Esophagus squamous epithelium (tissue), 4 donors: Measurements from ENCODE around the gene KIF26B.

Experiments used
- POLR2A ChIP-seq, 4 donors: fragments of 450-650 bp; IDR thresholded peaks; one replicate each; pipeline ENCODE4 v1.6.1; 2017; ENCODE audit warnings: antibody characterized with exemption in 4 of 4, mild to moderate bottlenecking in 4 of 4, moderate library complexity in 3 of 4
- TF ChIP-seq, protein P1 (sequence below), 6 experiments: fragments of 450-650 bp in 4 of 6; fragments of 200-600 bp in 2 of 6; sonication (generic) in 2 of 6; IDR thresholded peaks; one replicate each; pipeline ENCODE4 v1.5.1; 2016 to 2019; ENCODE audit warnings: antibody characterized with exemption in 6 of 6, mild to moderate bottlenecking in 4 of 6, moderate library complexity in 4 of 6

DNA sequence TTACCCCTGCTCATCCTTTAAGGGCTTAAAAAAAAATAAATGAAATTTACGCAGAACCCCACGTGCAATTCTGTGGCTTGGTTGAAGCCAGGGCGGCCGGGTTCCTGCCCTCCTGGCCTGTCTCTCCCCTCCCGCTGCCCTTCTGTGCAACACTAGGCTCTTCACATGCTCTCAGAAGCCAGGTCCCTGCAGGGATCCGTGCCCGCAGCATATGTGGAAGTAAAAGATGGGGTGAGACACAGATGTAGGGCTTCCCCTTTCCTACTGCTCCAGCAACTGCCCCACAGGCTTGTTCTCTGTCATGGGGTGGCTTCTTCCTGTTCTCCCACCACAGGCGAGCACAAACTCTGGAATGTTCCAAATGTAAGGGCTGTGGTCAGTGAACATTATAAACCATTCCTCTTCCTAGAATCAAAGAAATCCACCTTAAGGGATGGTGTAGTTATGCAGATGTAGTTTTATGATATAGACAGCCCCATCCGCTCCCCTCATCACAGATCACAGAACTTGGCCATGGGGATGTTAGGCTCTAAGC, 535.4 kb downstream of the KIF26B start:
- TF ChIP-seq, protein P1, sequence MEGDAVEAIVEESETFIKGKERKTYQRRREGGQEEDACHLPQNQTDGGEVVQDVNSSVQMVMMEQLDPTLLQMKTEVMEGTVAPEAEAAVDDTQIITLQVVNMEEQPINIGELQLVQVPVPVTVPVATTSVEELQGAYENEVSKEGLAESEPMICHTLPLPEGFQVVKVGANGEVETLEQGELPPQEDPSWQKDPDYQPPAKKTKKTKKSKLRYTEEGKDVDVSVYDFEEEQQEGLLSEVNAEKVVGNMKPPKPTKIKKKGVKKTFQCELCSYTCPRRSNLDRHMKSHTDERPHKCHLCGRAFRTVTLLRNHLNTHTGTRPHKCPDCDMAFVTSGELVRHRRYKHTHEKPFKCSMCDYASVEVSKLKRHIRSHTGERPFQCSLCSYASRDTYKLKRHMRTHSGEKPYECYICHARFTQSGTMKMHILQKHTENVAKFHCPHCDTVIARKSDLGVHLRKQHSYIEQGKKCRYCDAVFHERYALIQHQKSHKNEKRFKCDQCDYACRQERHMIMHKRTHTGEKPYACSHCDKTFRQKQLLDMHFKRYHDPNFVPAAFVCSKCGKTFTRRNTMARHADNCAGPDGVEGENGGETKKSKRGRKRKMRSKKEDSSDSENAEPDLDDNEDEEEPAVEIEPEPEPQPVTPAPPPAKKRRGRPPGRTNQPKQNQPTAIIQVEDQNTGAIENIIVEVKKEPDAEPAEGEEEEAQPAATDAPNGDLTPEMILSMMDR (IDR thresholded peaks at IDR 0.05) = no peak
- TF ChIP-seq POLR2A (IDR thresholded peaks at IDR 0.05) = no peak
